ENCODE data around the gene DPYSL4.

- TF ChIP-seq CTCF (IDR thresholded peaks at IDR 0.05) (no peak), EP300 (IDR thresholded peaks at IDR 0.05; ENCODE audit: low read depth) (no peak), POLR2A (IDR thresholded peaks at IDR 0.05) (no peak)
Observed at GRCh38 chr10:132196178-132197113, 9.7 kb downstream of the DPYSL4 start.
